Stomach (tissue), 9 donors: ENCODE data around the gene RBM6. TPM values are rescaled to one million over a fixed set of nuclear protein-coding genes. Genes with fewer than 3 reads are reported as not detected.
"Not testable (repeated sequence)": the region's sequence is repeated elsewhere in the genome, so short reads cannot be mapped to it uniquely, and the experiment has no call there.

Experiments used
- DNase-seq, 2 donors: peaks; one replicate each; pipeline versions ENCODE4 v3.0.0 to v3.0.0-alpha.2; 2013 to 2019
- H3K27ac ChIP-seq, 5 donors: fragments of 200-600 bp in 4 of 5; sonication (generic) in 4 of 5; one replicate each; pipeline ENCODE4 v1.5.1; 2013 to 2019; ENCODE audit warnings: mild to moderate bottlenecking in 1 of 5, moderate library complexity in 1 of 5
- H3K27me3 ChIP-seq, 3 donors: fragments of 200-600 bp; sonication (generic); one replicate each; pipeline ENCODE4 v1.5.1; 2017 to 2019; ENCODE audit warnings: mixed run types in 1 of 3
- H3K36me3 ChIP-seq, 4 donors: fragments of 200-600 bp; sonication (generic); 1 replicate in 3 of 4; 2 replicates in 1 of 4; pipeline ENCODE4 v1.5.1; 2016 to 2019
- H3K4me1 ChIP-seq, 4 donors: fragments of 200-600 bp; sonication (generic); one replicate each; pipeline ENCODE4 v1.5.1; 2016 to 2019
- H3K4me3 ChIP-seq, 4 donors: fragments of 200-600 bp; sonication (generic) in 3 of 4; one replicate each; pipeline ENCODE4 v1.5.1; 2016 to 2019; ENCODE audit warnings: mild to moderate bottlenecking in 1 of 4
- H3K9me3 ChIP-seq, 4 donors: fragments of 200-600 bp; sonication (generic); one replicate each; pipeline ENCODE4 v1.5.1; 2016 to 2019
- CTCF ChIP-seq, 7 experiments: fragments of 450-650 bp in 4 of 7; fragments of 200-600 bp in 3 of 7; sonication (generic) in 3 of 7; IDR thresholded peaks; one replicate each; pipeline ENCODE4 v1.5.1; 2016 to 2019; ENCODE audit warnings: antibody characterized with exemption in 7 of 7, control low read depth in 2 of 7, mild to moderate bottlenecking in 1 of 7
- EP300 ChIP-seq: sonication (generic); formaldehyde crosslinking; IDR thresholded peaks from one replicate; pipeline ENCODE4 v1.6.1; 2017; ENCODE audit warnings: antibody characterized with exemption
- POLR2A ChIP-seq, 4 donors: fragments of 450-650 bp; IDR thresholded peaks; one replicate each; pipeline ENCODE4 v1.6.1; 2016; ENCODE audit warnings: antibody characterized with exemption in 4 of 4, control low read depth in 2 of 4, mild to moderate bottlenecking in 1 of 4, moderate library complexity in 1 of 4
- POLR2AphosphoS5 ChIP-seq, 3 donors: sonication (generic); formaldehyde crosslinking; IDR thresholded peaks; one replicate each; pipeline ENCODE4 v1.6.1; 2016; ENCODE audit warnings: antibody characterized with exemption in 3 of 3
- WGBS, 5 donors: extraction: QIAGEN DNeasy Blood & Tissue Kit in 3 of 5; methylation state at CpG; one replicate each; pipeline versions ENCODE4 v1.1.5 to v1.1.7; 2013 to 2018; 5-methylcytosine and 5-hydroxymethylcytosine counted together
- intact Hi-C: fragments of 100-400 bp; cut with DNase I; formaldehyde crosslinking; loops from one replicate; pipeline ENCODE4 v1.15.1; 2023; ENCODE audit warnings: low total_unique reads
- polyA plus RNA-seq, 3 donors: library from polyadenylated mRNA; stranded (reverse); fragments of 200-250 nt; gene quantifications; one replicate each; pipeline ENCODE4 v1.2.3, GENCODE V29; 2013
- total RNA-seq, 5 donors: library from RNA; depleted of rRNA; stranded (reverse); fragments of >200 nt; gene quantifications; one replicate each; pipeline versions ENCODE4 v1.1.0 to v1.2.3, GENCODE V29; 2014 to 2016
- donor health status: healthy with polysubstance abuse.
- donor health status: Bipolar disorder and iron deficiency.
- donor health status: healthy.

The RBM6 gene
- total and polyA plus RNA-seq, 8 donors: 87.0 to 239 (median 133) TPM

- TF ChIP-seq POLR2AphosphoS5 (IDR thresholded peaks at IDR 0.05) (no peak), POLR2A (IDR thresholded peaks at IDR 0.05) (no peak), EP300 (no peak), CTCF (IDR thresholded peaks at IDR 0.05) (no peak)
- Histone ChIP-seq H3K9me3 (no peaks in the 10 kb centered on the region), H3K4me3 (no peak overlapping the region), H3K27ac (no peak overlapping the region), H3K4me1 (no peaks in the 10 kb centered on the region), H3K27me3 (no peaks in the 10 kb centered on the region), H3K36me3 (peaks cover 9 to 68% (median 43%) of the 10 kb centered on the region in 4 donors)
- intact Hi-C loops: no loop called here
- DNase-seq: no peak
- 72 to 92% (median 79%) methylated on average over 1 of the region's 1 CpG for WGBS, 5 donors
Observed at GRCh38 chr3:50010959-50011358, 71.0 kb downstream of the RBM6 start.

DNA sequence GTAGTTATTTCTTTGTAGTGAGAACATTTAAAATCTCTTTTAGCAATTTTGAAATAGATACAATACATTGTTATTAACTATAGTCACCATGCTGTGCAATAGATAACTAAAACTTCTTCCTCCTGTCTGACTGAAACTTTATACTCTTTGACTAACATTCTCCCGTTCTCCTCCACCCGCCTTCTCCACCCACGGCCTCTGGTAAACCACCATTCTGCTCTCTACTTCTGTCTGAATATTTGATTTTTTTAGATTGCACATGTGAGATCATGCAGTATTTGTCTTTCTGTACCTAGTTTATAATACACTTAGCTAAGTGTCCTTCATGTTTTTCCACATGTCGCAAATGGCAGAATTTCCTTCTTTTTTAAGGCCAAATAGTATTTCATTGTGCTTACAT is 76.0 kb downstream of the RBM6 start:
- Histone ChIP-seq H3K27me3 (no peaks in the 10 kb centered on the region), H3K27ac (no peak overlapping the region), H3K9me3 (no peaks in the 10 kb centered on the region), H3K4me3 (no peak overlapping the region), H3K4me1 (no peaks in the 10 kb centered on the region), H3K36me3 (peaks cover 5 to 71% (median 44%) of the 10 kb centered on the region in 4 donors)
- intact Hi-C loops: no loop called here
- no peak for TF ChIP-seq POLR2A (IDR thresholded peaks at IDR 0.05)
- no peak for TF ChIP-seq CTCF (IDR thresholded peaks at IDR 0.05)
- no peak for TF ChIP-seq EP300
- no peak for TF ChIP-seq POLR2AphosphoS5 (IDR thresholded peaks at IDR 0.05)
- no peak for DNase-seq
- WGBS, 5 donors: 80 to 96% (median 94%) methylated on average over 4 of the region's 4 CpGs

- 7 to 38% (median 19%) methylated on average over 1 of the region's 1 CpG for WGBS, 5 donors
Observed at GRCh38 chr3:50028346-50028745, 88.4 kb downstream of the RBM6 start.

DNA sequence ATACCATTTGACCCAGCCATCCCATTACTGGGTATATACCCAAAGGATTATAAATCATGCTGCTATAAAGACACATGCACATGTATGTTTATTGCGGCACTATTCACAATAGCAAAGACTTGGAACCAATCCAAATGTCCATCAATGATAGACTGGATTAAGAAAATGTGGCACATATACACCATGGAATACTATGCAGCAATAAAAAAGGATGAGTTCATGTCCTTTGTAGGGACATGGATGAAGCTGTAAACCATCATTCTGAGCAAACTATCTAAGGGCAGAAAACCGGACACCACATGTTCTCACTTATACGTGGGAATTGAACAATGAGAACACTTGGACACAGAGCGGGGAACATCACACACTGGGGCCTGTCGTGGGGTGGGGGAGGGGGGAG is 91.3 kb downstream of the RBM6 start:
- DNase-seq, H3K27ac ChIP-seq, intact Hi-C loops, H3K27me3 ChIP-seq, H3K9me3 ChIP-seq, H3K4me3 ChIP-seq, H3K4me1 ChIP-seq: not testable (repeated sequence)
- peaks cover 0 to 27% (median 25%) of the 10 kb centered on the region in 4 donors for H3K36me3 ChIP-seq
- WGBS, 5 donors: 95 to 100% (median 99%) methylated on average over 4 to 5 of the region's 5 CpGs

More at GRCh38 chr3:50028346-50028745, 88.4 kb downstream of the RBM6 start:
- Histone ChIP-seq H3K36me3 (peaks cover 0 to 43% (median 41%) of the 10 kb centered on the region in 4 donors), H3K9me3 (no peaks in the 10 kb centered on the region), H3K4me1 (peaks cover 0 to 7% (median 0%) of the 10 kb centered on the region in 4 donors), H3K4me3 (no peak overlapping the region), H3K27me3 (no peaks in the 10 kb centered on the region), H3K27ac (no peak overlapping the region)
- intact Hi-C loops: no loop called here
- TF ChIP-seq POLR2AphosphoS5 (IDR thresholded peaks at IDR 0.05) (no peak), POLR2A (IDR thresholded peaks at IDR 0.05) (no peak), CTCF (IDR thresholded peaks at IDR 0.05) (no peak), EP300 (no peak)
- DNase-seq: no peak

- Histone ChIP-seq H3K36me3 (peaks cover 0 to 59% (median 44%) of the 10 kb centered on the region in 4 donors), H3K27me3 (no peaks in the 10 kb centered on the region), H3K4me1 (no peaks in the 10 kb centered on the region), H3K27ac (no peak overlapping the region), H3K9me3 (no peaks in the 10 kb centered on the region), H3K4me3 (no peak overlapping the region)
- TF ChIP-seq POLR2AphosphoS5 (IDR thresholded peaks at IDR 0.05) (no peak), EP300 (no peak)
- 81 to 98% (median 96%) methylated on average over 1 of the region's 1 CpG for WGBS, 5 donors
- DNase-seq: no peak
- intact Hi-C loops: no loop called here
Observed at GRCh38 chr3:50044976-50045375, 105.0 kb downstream of the RBM6 start.
